HG03025 (cell line): Measurements from ENCODE around the gene ITPK1.
"Not testable (repeated sequence)": the region's sequence is repeated elsewhere in the genome, so short reads cannot be mapped to it uniquely, and the experiment has no call there.

ENCODE experiments used
- ATAC-seq: cut with Tn5 transposase; IDR thresholded peaks from one replicate; pipeline ENCODE4 v1.9.1; 2021; ENCODE audit warnings: mild to moderate bottlenecking, moderate library complexity; ENCODE audit not compliant: unreplicated experiment, low FRiP score

ITPK1 gene

DNA sequence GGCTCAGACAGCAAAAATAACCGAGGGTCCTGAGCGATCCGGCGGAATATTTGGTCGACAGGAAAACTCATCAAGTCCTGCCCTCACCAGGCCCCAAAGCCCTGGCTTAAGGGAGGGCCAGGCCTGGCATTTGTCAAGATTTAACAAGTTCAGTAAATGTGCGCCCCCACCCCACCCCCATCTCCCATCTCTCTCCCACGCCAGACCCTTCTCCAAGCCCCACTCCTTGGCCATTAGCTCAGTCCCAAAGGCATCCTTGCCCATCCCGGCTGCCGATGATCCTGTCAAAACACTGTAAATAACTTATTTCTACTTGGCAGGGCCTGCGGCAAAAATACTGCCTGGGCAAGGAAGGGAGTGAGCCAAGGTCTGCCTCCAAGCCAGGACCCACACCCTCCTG lies 52.8 kb downstream of the ITPK1 start:
- no peak for ATAC-seq

DNA sequence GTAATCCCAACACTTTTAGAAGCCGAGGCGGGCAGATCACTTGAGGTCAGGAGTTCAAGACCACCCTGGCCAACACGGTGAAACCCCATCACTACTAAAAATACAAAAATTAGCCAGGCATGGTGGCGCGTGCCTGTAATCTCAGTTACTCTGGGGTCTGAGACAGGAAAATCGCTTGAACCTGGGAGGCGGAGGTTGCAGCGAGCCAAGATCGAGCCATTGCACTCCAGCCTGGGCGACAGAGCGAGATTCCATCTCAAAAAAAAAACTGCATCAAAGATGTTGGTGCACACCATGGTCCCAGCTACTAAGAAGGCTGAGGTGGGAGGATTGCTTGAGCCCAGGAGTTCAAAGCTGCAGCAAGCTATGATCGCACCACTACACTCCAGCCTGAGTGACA lies 53.7 kb downstream of the ITPK1 start:
- ATAC-seq, result not testable (repeated sequence)

DNA sequence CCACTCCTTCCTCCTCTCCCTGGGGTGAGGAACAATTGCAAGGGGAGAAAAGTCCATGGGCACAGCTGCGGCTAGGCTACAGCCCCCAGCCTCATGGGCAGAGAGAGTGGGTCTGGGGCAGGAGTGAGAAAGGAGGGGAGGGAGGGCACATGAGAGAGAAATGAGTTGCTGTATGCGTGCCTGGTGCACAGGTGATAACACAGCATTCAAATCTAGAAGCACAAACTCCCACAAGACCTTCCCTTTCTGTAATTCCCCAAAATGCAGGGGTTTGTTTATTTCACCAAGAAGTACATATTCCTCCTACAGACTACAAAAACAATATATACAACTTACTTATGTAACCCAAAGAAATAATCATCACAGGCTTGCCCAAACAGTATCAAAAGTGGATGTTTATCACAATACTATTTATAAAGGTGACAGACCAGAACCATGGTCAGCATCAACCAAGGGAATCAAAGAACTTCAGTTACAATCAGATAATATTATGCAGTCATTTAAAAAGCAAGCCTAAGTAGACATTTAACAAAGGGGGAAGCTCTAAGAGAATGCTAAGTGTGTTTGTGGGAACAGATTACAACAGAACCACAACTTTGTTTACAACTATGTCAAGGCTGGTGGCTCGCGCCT lies 54.2 kb downstream of the ITPK1 start:
- ATAC-seq, result no peak

DNA sequence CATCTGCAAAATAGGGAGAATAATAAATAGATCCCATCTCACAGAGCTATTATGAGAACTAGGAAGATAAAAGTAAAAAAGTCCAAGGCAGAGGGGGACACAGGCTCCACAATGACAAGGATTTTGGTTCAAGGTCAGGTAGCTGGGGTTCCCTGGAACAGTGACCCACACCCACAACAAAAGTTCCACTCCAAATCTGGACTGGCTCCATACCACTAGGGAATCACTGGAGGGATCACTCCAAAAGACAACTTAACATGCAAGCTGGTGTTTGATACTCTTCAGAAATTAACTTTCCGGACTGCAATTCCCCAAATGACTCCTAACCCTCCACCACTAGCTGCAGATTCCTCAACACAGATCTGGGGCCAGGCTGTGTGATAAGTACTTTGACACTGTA lies 54.9 kb downstream of the ITPK1 start:
- ATAC-seq, result no peak

DNA sequence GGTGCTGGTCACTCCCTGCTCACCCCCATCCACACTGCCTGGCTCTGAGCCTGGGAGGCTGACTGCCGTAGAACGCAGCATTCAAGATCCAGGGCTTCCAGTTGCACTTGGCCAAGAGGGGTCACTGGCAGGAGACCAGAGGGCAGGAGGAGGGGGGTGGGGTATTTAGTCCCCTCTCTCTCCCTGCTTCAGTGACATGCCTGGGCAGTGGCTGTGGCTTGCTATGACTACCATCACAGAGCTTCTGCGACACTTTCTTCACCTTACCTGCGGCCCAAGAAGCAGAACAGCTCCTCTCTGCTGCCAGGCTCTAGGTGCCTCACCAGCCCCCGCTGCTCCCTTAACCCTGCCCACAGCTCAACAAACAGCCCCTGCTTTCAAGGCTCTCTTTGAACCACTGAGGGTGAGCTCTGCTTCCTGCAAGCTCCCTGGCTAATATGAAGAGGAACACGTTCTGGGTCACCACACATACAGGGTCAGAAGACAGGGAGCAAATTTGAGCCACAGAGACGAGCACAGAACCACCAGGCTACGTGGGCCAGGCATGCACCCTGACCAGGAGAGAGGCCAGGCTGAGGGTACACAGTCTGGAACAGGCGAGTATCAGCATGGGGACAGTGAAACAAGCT lies 55.7 kb downstream of the ITPK1 start:
- no peak for ATAC-seq

DNA sequence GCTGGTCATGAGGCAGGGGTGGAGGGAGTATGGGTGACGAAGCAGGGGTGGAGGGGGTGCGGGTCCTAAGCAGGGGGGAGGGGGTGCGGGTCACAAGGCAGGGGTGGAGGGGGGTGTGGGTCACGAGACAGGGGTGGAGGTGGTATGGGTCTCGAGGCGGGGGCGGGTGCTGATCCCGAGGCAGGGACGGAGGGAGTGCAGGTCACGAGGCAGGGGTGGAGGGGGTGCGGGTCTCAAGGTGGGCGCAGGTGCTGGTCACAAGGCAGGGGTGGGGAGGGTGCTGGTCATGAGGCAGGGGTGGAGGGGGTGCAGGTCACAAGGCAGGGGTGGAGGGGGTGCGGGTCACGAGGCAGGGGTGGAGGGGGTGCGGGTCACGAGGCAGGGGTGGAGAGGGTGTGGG lies 56.5 kb downstream of the ITPK1 start:
- no peak for ATAC-seq

DNA sequence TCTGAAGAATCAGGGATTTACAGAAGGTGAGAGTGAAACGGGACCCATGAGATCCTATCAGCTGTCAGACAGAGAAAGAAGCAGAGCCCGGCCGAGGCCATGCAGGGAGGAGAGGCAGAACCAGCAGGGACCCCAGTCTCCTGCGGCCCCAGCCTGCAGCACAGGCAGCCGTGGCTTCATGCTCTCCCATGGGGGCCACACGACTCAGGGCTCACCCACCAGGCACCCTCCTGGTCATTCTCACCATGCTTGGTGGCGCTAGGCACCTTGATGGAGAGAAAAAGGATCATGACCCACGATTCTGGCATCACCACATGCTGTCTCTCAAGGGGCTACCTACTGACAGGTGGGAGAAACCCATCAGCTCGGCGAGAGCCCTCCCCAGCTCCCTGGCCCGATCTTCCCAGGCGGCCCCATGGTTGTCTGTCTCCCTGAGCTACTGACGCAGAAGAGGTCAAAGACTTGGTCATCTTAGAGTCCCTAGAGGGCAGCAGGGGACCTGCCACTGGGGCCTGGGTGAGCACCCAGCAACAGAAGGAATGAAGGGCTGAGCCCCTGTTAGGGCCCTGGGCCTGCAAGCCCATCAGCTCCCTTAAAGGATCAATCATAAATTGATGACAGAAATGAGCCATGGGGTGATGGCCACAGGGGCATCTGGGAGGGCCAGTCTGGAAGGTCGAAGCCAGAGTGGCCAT lies 58.0 kb downstream of the ITPK1 start:
- no peak for ATAC-seq

DNA sequence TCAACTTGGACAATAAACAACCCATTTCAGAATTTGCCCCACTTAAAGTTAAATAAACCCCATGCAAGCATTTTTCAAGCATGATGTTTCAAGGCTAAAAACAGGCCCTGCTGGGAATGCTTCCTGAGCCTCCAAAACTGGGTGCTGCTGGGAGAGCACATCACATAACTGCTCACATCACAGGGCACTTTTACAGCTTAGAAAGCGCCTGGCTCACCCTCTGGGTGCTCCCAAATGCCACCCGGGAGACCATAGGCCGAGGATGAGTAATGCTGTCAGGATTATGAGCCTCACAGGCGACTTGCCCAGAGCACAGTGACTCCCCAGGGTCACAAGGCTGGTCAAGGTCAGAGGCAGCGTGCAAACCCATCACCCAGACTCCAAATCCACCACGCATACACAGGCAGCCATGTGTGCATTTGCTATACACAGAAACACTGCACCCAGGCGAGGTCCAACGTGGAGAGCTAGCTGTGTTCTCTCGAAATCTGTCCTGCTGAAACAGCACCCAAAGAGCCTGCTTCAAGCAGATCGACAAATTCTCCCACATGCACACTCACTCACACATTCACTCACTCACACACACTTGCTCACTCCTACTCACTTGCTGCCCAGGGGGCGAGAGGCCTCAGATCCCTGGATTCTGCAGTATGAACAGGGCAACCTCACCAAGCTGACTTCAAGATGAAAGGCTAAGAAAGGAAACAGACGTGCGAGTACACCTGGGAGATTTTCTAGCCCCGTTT lies 58.7 kb downstream of the ITPK1 start:
- no peak for ATAC-seq

DNA sequence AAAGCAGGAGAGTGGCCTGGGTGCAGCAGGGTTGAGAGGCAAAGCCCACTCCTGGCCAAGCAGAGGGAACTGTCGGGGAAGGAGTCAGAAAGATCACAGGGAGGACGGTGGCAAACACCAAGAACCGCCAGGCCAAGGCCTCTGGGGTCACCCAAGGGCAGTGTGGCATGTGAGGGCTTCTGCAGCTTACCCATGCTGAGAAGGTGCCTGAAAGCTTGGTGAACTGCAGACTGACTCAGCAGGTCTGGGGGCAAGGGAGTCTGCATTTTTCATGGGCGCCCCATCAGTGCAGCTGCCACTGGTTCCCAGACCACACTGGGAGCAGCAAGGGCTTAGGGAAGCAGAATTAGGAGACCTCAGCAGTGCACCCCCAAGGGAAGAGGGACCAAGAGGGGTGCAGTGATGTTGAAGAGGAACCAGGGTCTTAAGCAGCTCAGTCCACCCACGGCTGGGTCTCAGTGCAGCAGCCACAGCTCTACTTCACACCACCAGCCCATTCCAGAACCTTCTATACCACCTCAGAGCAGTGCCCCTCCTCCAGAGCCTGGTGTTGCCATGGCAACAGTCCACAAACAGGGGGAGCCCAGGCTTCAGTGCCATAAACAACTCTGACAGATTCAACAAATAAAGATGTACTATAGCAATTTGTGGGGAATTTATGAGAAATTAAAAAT lies 59.4 kb downstream of the ITPK1 start:
- ATAC-seq, result no peak

DNA sequence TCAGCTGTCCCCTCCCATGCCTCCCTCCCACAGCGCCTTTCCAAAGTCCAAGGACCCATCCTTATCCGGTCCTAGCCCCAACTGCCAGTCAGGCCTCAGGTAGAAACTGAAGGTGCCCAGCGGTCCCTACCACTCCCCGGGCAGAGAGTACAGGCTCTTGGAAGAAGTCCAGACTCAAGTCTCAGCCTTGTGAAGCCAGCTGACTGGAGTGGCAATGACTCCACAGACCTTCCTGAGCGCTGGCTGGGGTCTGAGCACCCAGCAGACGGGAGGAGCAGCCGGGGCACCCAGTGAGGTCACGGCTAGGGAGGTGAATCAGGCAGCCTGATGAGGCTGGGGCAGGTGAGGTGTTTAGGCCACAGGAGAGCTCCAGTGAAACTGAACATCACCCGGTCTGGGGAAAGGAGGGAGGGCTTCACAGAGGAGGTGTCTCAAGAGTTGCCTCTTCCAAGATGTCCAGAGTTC lies 60.0 kb downstream of the ITPK1 start:
- ATAC-seq, result no peak

DNA sequence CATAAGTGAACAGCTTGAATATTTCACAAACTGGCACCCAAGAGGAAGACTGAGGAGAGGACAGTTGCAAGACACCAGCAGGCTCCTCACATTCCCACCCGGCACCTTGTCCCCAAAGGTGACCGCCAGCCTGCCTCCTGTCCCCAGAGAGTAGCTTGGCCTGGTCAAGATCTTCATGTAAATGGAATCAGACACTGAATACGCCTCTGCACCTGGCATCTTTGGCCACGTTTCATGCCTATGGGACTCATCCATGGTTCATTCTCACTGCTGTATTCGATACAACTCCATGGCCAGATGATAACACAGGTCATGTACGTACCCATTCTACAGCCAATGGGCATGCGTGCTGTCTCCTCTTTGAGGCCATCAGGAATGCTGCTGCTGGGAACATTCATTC lies 60.8 kb downstream of the ITPK1 start:
- ATAC-seq, result no peak

DNA sequence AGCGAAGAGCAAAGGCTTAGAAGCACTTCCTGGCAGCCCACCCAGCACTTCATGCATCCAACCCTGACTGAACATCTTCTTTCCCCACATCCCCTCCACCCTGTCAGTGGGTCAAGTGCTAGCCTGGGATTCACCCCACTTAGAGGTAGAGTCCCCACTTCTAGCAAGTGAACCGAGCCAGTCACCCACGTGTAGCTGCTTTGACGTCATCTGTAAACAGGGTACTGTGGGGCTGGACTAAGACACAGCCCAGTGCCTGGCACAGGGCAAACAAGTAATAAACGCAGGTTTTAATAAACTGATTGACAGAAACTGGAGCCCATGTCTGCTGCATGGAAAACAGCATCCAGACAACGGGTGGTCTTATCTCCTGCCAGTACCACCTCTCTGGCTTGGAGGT lies 61.7 kb downstream of the ITPK1 start:
- no peak for ATAC-seq

DNA sequence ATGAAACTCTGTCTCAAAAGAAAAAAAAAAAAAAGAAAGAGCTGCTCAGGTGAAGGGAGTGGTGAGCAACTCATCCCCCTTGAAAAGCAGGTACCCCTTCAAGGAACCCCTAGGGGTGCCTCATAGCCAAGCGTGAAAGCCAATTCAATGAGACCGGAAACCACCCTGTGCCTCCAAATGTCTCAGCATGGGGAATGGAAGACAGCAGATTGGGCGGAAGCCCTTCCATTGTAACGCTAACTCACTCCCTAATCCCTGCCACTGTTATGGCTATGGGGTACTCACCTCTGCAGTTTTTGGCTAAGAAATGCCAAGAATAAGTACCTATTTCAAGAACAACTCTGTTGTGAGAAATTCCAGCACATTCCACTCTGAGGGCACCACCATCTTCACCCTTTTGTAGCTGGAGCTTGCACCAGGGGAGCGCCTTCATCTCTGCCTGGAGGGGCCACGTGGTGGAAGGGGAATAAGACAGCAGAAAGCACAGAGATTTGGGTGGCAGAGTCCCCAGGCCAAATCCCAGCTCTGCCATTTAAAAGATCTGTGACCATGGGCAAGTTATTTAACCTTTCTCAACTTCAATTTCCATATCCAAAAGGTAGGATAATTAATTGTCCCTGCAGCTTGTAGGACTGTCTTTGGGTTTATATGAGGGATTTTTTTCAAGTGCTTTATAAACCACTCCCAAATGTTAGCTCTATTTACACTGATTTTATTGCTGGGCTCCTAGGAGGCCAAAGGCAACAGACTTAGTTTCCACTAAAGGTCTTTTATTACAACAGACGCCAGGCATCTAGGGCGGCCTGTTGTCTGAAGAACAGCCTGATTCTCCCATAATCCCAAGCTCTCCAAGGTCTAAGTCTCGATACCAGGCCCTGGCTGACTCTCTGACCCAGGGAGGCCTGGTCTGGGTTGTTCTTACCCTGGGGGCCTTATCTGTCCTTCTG lies 63.9 kb downstream of the ITPK1 start:
- ATAC-seq, result no peak

DNA sequence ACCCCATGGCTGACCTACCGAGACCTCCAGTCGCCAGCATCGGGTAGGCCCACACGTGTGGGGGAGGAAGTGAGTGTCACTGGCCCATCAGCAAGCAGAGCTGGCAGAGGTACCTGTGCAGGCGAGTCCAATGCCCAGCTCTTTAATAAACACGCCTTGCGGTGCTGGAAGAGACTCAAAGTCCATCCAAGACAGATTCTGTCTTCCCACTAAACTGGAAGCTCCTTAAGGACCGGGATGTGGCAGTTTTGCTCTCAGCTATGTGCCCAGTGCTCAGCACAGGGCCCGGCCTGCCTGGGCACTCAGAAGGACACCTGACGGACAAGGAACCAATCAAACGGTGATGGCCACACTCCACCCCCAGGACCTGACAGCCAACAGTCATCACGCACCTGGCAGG lies 65.0 kb downstream of the ITPK1 start:
- ATAC-seq, result no peak

DNA sequence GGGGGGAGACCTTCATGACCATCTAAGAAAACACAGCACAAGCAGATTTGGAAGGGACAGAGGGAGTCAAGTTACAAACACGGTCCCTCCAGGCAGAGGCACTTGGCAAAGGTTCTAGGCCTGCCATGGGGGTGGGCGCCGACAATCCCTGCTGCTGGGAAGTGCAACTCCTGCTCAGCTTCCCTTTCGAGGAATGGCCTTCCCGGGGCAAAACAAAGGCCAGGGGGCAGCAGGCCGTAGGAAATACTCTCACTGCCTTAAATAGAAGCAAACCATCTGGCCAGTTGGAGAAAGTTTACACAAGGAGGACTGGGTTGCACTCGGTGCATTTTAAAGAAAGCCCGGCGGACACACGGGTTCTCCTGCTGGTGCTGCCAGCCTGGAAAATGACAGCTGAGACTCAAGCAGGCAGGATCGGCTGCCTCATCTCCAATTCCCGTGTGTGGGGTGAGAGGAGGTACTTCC lies 65.8 kb downstream of the ITPK1 start:
- ATAC-seq, result no peak

DNA sequence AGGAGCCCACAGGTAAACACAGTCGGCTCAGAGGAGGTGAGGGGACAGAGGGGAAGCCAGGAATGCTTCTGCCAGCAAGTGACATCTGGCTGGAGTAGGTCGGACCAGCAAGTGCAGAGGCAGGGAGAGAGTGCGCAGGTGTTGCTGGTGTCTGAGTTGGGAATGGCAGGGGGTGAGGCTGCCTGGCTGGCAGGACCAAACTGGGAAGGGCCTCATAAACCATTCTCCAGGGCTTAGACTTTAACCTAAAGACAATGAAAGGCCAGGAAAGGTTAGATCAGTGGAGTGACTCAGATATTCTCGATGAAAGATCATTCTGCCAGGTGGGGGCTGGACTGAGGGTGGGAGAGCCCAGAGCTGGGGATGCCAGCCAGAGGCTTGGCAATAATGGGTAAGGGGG lies 66.4 kb downstream of the ITPK1 start:
- no peak for ATAC-seq

DNA sequence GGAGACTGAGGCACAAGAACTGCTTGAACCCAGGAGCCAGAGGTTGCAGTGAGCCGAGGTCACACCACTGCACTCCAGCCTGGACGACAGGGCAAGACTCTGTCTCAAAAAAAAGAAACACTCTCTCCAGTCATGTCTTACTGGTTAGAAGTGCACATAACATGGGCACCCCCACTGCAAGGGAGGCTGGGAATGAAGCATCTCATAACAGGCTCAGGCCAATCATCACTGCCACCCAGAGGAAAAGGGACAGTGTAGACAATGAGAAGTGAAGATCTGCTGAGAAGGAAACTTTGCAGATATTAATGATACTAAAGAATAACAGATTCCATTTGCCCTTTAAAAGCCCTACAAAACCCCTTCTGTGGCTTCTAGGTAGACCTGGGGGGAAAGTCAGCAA lies 66.9 kb downstream of the ITPK1 start:
- ATAC-seq, result no peak

DNA sequence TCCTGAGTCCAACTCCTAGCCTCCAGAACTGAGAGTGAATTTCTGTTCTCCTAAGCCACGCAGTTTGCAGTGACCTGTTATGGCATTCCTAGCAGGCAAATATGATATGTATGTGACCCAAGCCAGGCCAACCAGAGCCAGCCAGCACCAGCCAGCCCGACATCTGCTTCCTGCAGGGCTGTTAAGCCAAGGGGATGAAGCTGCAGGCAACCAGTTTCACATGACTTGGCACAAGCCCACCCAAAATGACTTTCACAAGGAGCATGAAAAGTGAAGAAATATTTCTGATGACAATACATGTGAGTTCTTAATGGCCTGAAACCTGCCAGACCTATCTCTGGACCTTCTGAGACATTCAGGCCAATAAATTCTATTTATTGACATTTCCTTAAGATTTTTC lies 68.1 kb downstream of the ITPK1 start:
- no peak for ATAC-seq

DNA sequence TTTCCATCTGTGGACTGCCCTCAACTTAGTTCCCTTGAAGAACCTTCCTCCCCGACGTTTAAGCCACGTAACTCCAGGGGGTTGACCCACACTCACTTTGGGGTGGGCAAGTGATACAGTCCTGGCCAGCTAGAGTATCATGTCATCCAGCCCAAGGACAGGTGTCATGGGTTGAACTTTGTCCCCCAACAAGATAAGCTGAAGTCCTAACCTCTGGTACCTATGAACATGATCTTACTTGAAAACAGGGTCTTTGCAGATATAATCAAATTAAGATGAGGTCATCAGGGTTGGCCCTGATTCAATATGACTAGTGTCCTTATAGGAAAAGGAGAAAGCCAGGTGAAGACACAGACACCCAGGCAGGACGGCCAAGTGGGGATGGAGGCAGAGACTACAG lies 68.6 kb downstream of the ITPK1 start:
- ATAC-seq, result no peak

DNA sequence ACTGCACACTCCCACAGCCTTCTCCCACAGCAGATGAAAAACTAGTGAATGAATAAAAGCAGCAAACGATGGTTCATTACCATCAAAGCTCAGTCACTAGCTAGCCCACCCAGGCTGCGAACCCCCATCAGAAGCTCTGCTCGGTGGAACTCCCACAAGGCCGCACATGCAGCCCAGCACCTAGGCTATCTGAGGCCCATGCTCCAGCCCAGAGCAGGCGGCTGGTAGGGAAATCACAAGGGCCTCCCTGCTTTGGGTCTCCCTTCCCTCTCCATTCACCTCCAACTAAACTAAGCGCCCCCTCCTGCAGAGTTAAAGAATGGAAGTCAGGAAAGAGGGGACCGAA lies 69.0 kb downstream of the ITPK1 start:
- no peak for ATAC-seq
